ENCODE measurements around the gene IFI30. TPM values are rescaled to one million over a fixed set of nuclear protein-coding genes. Genes with fewer than 3 reads are reported as not detected.

IFI30 gene
- total RNA-seq, 1 experiment from 2014 or later: 35.8 TPM

DNA sequence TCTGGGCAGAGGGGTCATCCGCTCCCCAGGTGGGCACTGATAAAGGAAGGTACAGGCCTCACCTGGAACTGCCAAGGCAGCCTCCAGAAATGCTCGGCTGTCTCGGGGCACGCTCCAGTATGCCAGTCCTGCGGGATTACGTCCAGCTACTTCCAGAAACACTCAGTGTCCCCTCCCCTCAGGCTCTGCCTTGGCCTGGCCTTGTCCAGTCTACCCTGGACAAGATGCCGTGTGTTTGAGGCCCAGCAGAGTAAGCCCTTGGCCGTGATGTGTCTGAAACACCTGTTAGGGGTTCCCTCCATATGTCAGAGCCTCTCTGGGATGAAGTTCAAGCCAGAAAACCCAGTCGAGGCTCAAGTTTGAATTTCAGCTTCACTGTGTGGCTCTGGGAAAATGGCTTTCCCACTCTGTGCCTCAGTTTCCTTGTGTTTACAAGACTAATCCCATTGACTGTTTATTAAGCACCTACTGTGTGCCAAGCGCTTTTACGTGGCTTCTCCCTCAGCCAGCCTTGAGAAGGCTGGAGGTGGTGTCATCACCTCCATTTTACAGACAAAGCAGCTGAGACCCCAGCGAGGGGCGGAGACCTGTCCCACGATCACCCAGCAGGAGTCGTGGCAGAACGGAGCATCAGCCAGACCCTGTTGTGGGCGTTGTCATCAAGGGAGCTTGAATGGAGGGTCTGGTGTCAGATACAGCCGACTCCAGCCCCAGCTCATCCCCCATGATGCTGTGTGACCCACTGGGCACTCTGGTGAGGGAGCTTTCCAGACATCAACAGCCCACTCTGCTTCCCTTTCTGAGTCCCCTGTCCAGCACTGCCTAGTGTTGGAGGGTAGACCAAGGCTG, 22.6 kb upstream of the IFI30 start:
- H3K9me3 ChIP-seq (ENCODE audit: insufficient read depth, low read depth): no peaks in the 10 kb centered on the region
- no peaks in the 10 kb centered on the region for H3K27me3 ChIP-seq (ENCODE audit: insufficient read depth, low read depth)
- no peaks in the 10 kb centered on the region for H3K36me3 ChIP-seq (ENCODE audit: low read depth)
- peaks cover 29% of the 10 kb centered on the region for H3K79me2 ChIP-seq (ENCODE audit: low read depth)
- H3K9me2 ChIP-seq (ENCODE audit: insufficient read depth): no peaks in the 10 kb centered on the region
- peak overlapping the region; percentile 73; the same call in 1 of the 2 replicates for H3K4me3 ChIP-seq
- H4K20me1 ChIP-seq (ENCODE audit: insufficient read depth): peaks cover 18% of the 10 kb centered on the region
- CTCF ChIA-PET: interaction anchor here (1.0 kb wide), 1 partner anchor 38 kb away, joined by 3 read pairs; no protein-coding TSS in a partner anchor
- no peak overlapping the region for H2AFZ ChIP-seq
- TF ChIP-seq EZH2 (IDR thresholded peaks at IDR 0.05; ENCODE audit: low read depth): no peak
- TF ChIP-seq, protein P1, sequence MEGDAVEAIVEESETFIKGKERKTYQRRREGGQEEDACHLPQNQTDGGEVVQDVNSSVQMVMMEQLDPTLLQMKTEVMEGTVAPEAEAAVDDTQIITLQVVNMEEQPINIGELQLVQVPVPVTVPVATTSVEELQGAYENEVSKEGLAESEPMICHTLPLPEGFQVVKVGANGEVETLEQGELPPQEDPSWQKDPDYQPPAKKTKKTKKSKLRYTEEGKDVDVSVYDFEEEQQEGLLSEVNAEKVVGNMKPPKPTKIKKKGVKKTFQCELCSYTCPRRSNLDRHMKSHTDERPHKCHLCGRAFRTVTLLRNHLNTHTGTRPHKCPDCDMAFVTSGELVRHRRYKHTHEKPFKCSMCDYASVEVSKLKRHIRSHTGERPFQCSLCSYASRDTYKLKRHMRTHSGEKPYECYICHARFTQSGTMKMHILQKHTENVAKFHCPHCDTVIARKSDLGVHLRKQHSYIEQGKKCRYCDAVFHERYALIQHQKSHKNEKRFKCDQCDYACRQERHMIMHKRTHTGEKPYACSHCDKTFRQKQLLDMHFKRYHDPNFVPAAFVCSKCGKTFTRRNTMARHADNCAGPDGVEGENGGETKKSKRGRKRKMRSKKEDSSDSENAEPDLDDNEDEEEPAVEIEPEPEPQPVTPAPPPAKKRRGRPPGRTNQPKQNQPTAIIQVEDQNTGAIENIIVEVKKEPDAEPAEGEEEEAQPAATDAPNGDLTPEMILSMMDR (conservative IDR thresholded peaks at IDR 0.05): no peak
- POLR2A ChIA-PET (ENCODE audit: unreplicated experiment): no interaction called here
- H3K4me2 ChIP-seq: peak overlapping the region; percentile 92
- H3K27ac ChIP-seq: no peak overlapping the region
- no peak for DNase-seq
- no TSS peak for BruUV-seq (replicated peaks)
- peaks cover 15% of the 10 kb centered on the region for H3K4me1 ChIP-seq (replicated peaks; ENCODE audit: insufficient read depth)
- intact Hi-C loops (cut with micrococcal nuclease; ENCODE audit: unreplicated experiment): loop anchor here (5.0 kb wide), 2 partner anchors 214 to 261 kb away; no protein-coding TSS in a partner anchor
- H3F3A ChIP-seq (ENCODE audit: insufficient read depth, low read depth): peaks cover 25% of the 10 kb centered on the region

- Histone ChIP-seq H3K27ac (peak overlapping the region; percentile 91), H3K9me2 (ENCODE audit: insufficient read depth) (no peaks in the 10 kb centered on the region), H3F3A (ENCODE audit: insufficient read depth, low read depth) (peaks cover 32% of the 10 kb centered on the region), H3K27me3 (ENCODE audit: insufficient read depth, low read depth) (no peaks in the 10 kb centered on the region), H2AFZ (peak overlapping the region; percentile 97), H3K36me3 (ENCODE audit: low read depth) (no peaks in the 10 kb centered on the region), H3K9me3 (ENCODE audit: insufficient read depth, low read depth) (no peaks in the 10 kb centered on the region), H3K4me1 (replicated peaks; ENCODE audit: insufficient read depth) (peaks cover 15% of the 10 kb centered on the region), H3K4me3 (peak overlapping the region; percentile 73), H4K20me1 (ENCODE audit: insufficient read depth) (peaks cover 29% of the 10 kb centered on the region), H3K4me2 (peak overlapping the region; percentile 92), H3K79me2 (ENCODE audit: low read depth) (peaks cover 39% of the 10 kb centered on the region)
- CTCF ChIA-PET: no interaction called here
- BruUV-seq (replicated peaks): TSS peak; percentile 97
- POLR2A ChIA-PET (ENCODE audit: unreplicated experiment): no interaction called here
- DNase-seq: peak; percentile 92 to 93
- no peak for TF ChIP-seq EZH2 (IDR thresholded peaks at IDR 0.05; ENCODE audit: low read depth)
- TF ChIP-seq, protein P1 (conservative IDR thresholded peaks at IDR 0.05): peak; percentile 82
- intact Hi-C loops (cut with micrococcal nuclease; ENCODE audit: unreplicated experiment): loop anchor here (2.0 to 5.0 kb wide), 4 partner anchors 40 to 260 kb away; partner anchors contain the start of gene MPV17L2
Measured at GRCh38 chr19:18152442-18152816, 21.2 kb upstream of the IFI30 start.

GRCh38 chr19:18152817-18153555, 20.6 kb upstream of the IFI30 start, which contains the start of gene PIK3R2:
Gene PIK3R2, plus strand, starts transcription at chr19:18153163. Its CDS starts 2,717 bp downstream, at chr19:18155880.
- H2AFZ ChIP-seq: peak within 1 kb of the TSS; percentile 97
- TF ChIP-seq EZH2 (IDR thresholded peaks at IDR 0.05; ENCODE audit: low read depth): no peak
- TF ChIP-seq, protein P1 (conservative IDR thresholded peaks at IDR 0.05): peak; percentile 13
- H3K9me2 ChIP-seq (ENCODE audit: insufficient read depth): no peaks in the 10 kb centered on the region
- ChIA-PET CTCF (no interaction called here), POLR2A (ENCODE audit: unreplicated experiment) (no interaction called here)
- peaks cover 15% of the 10 kb centered on the region for H3K4me1 ChIP-seq (replicated peaks; ENCODE audit: insufficient read depth)
- intact Hi-C loops (cut with micrococcal nuclease; ENCODE audit: unreplicated experiment): loop anchor here (2.0 to 5.0 kb wide), 4 partner anchors 40 to 259 kb away; partner anchors contain the start of gene MPV17L2
- peaks cover 29% of the 10 kb centered on the region for H4K20me1 ChIP-seq (ENCODE audit: insufficient read depth)
- H3K9me3 ChIP-seq (ENCODE audit: insufficient read depth, low read depth): no peaks in the 10 kb centered on the region
- peak; percentile 98 to 99 for DNase-seq
- H3F3A ChIP-seq (ENCODE audit: insufficient read depth, low read depth): peaks cover 37% of the 10 kb centered on the region
- peak within 1 kb of the TSS; percentile 98 for H3K4me2 ChIP-seq
- H3K36me3 ChIP-seq (ENCODE audit: low read depth): no peaks in the 10 kb centered on the region
- H3K79me2 ChIP-seq (ENCODE audit: low read depth): peaks cover 39% of the 10 kb centered on the region
- H3K4me3 ChIP-seq: peak within 1 kb of the TSS; percentile 73
- no TSS peak for BruUV-seq (replicated peaks)
- H3K27me3 ChIP-seq (ENCODE audit: insufficient read depth, low read depth): no peaks in the 10 kb centered on the region
- H3K27ac ChIP-seq: peak within 1 kb of the TSS; percentile 91
